Skin epidermis (tissue), 12 donors: ENCODE data around the gene TAGAP.
A peak's percentile ranks its signal among the peaks of the same experiment; 100 is the strongest.

Experiments
- H3K27ac ChIP-seq, 21 experiments: fragments of 200-600 bp; sonication (generic) in 11 of 21; one replicate each; pipeline ENCODE4 v1.5.0; 2020; ENCODE audit warnings: mild to moderate bottlenecking in 3 of 21, inconsistent platforms in 2 of 21, moderate library complexity in 2 of 21
- H3K4me3 ChIP-seq, 7 experiments: fragments of 200-600 bp; sonication (generic) in 2 of 7; one replicate each; pipeline ENCODE4 v1.5.0; 2020; ENCODE audit warnings: inconsistent platforms in 2 of 7, mild to moderate bottlenecking in 2 of 7, moderate library complexity in 1 of 7

The TAGAP gene

DNA sequence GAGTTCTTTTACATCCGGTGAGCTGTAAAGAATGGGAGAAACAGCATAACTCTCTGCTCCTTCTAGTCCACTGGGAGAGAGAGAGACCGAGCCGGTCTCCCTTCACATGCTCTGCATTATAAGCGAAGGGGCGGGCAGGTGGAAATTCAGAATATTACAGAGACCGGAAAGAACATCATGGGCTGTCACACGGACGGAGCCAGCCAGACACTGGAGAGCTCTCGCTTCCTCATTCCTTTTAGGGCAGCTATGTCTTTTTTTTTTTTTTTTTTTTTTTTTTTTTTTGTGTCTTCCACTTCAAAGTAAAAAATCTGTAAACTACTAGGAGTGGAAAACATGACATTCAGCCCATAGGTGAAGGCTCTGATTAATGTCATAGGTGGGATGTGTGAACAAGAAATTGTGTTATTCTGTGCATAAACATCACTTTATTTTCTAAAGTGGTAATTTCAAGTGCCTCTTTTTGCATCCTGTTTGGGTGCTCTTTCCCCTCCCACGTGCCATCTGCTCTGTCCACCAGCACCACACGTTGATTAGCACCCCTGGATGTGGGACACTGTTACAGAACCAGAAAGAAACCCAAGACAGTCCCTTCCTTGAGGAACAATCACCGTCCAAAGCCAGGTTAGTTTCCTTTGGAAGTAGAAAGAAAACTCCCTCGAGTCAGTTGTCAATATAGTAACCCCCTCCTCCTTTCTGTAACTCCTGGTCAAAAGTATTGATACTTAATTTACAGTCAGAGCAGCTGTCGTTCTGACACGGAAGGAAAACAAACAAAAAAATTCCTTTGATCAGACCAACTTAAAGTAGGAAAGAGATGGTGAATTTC lies at the start of gene TAGAP:
TAGAP (minus strand) TSS at position 93 of the 829 bp plus-strand sequence. CDS start 845 bp downstream, outside the sequence.
- Histone ChIP-seq H3K27ac (peak within 1 kb of the TSS in 17 of 21 experiments; percentile 28 to 92 (median 62)), H3K4me3 (peak within 1 kb of the TSS; percentile 22 to 38 (median 32))

- H3K27ac ChIP-seq, result peak overlapping the region in 1 of 21 experiments; percentile 25
- H3K4me3 ChIP-seq, result no peak overlapping the region
These were observed 49.0 kb upstream of the TAGAP start for GRCh38 chr6:159093609-159094443.

DNA sequence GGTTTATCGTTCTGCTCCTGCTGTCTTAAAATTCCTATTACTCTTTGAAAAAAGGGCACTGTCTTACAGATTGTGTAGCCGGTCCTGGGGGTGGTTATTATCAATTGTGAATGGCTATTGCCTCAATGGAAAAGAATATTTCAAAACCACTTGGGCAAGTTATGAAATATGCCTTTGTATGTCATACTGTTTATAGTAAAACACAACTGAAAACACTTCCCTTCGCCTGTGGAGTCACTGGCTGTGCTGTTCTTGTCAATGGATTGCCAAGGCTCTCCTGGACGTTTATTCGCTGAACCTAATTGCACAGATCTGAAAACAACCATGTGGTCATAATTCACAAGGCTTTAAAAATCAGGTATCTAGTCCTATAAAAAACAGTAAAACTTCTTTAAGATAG lies 47.8 kb upstream of the TAGAP start:
- Histone ChIP-seq H3K4me3 (no peak overlapping the region), H3K27ac (no peak overlapping the region)

DNA sequence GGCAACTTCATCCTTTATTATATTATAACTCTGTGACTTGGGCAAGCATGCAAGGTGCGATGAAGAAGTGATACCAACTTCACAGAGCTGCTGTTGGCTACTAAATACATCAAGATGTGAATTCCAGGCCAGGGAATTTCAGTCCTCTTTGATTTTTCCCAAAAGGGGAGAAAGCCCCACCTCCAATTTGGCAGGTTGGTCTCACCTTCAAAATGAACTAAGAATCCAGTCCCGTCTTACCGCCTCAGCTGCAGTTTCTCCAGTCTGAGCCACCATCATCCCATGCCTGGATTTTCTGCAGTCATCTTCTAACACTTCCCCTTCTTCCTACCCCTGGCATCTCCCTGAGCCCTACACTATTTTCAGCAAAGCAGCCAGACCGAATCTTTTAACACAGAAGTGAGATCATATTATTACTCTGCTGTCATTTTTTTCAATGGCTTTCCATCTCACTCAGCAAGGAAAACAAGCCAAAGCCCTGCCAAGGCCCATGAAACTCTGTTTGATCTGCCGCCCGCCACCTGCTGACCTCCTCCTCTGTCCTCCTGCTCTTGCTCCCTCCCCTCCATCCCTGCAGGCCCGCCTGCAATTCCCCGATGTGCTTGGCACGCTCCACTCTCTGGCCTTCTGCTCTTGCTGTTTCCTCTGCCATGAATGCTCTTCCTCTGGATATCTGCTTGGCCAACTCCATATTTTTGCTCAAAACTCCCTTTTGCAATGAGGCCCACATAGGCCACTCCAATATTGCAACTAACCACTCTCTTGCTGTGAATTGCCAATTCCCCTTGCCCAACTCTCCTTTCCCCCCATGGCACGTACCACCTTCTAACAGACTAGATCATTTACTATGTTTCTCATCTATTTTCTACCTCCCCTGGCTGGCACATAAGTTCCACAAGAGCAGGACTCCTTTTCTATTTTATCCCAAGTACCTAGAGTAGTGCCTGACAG lies 46.0 kb upstream of the TAGAP start:
- no peak overlapping the region for H3K4me3 ChIP-seq
- no peak overlapping the region for H3K27ac ChIP-seq

DNA sequence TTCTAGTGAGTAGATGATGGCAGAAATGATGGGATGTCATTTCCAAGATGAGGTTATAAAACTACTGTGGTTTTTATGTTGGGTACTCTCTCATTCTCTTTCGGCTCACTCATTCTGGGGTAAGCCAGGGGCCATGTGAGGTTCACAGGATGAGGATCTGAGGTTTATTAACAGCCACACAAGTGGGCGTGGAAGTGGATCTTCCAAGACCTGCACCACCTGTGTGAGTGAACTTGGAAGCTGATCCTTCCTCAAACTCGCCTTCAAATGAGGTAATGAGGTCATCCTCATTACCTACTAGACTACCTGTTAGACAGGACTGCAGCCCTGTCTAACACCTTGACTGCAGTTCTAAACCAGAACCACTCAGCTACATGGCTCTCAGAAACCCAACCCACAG lies 45.1 kb upstream of the TAGAP start:
- H3K27ac ChIP-seq, result no peak overlapping the region

GRCh38 chr6:159089443-159089842 lies 44.7 kb upstream of the TAGAP start:
- H3K27ac ChIP-seq, result no peak overlapping the region
- no peak overlapping the region for H3K4me3 ChIP-seq

More for the DNA sequence above, 45.1 kb upstream of the TAGAP start:
- H3K4me3 ChIP-seq, result no peak overlapping the region

DNA sequence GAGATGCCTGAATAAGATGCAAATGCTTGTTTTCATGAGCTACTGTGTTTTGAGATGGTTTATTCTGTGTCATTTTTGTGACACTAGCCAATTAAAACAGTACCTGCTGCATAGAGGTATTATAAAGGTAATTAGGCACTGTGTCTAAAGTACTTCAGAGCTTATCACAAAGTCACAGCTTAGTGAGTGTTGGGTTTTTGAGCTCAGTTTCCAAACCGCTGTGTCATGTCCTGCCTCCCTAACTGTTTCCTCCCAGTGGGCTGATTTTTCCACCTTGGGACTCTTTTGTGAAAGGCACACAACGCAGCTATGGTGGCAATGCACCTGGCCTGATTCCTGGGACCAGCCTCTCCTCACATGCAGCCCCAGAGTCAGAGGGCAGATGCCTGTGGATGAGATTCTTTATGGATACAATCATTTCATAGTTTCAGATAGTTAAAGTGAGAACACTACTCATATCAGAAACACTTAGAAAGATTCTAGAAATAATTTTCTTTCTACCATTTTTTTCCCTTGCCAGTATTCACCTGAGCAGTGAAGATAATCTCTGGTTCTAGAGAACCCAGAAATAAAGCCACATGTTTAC lies 41.3 kb upstream of the TAGAP start:
- Histone ChIP-seq H3K4me3 (no peak overlapping the region), H3K27ac (no peak overlapping the region)

- Histone ChIP-seq H3K4me3 (no peak overlapping the region), H3K27ac (no peak overlapping the region)
These were observed 40.7 kb upstream of the TAGAP start for GRCh38 chr6:159085396-159085895.

DNA sequence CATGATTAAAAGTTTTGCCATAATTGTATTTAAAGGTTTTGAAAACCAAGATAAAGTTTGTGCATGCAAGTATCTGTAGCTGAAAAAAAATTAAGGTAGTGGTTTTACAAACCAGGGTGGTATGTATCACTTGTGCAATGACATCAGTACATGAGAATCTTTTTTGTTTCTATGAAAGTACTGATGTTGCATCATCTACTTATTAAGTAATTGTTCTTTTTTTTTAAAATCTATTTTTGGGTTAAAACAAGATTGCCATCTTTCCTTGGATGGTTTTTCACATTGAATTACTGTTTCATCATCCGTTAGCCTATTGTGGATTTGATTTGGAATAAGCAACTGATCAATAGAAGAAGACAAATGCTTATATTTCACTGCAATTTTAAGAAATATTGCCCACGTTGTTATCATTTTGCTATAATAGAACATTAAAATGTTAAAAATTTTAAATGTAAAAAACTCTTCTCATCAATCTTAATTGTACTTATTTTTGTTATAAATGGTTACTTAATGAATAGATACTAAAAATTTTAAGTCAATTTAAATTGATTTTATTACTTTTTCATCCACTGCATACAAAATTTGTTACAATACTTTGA lies 39.8 kb upstream of the TAGAP start:
- no peak overlapping the region for H3K4me3 ChIP-seq
- H3K27ac ChIP-seq, result no peak overlapping the region

GRCh38 chr6:159083146-159083545 lies 38.4 kb upstream of the TAGAP start:
- Histone ChIP-seq H3K27ac (no peak overlapping the region), H3K4me3 (no peak overlapping the region)

- H3K4me3 ChIP-seq, result no peak overlapping the region
- H3K27ac ChIP-seq, result no peak overlapping the region
These were observed 37.4 kb upstream of the TAGAP start for GRCh38 chr6:159082039-159082815.

DNA sequence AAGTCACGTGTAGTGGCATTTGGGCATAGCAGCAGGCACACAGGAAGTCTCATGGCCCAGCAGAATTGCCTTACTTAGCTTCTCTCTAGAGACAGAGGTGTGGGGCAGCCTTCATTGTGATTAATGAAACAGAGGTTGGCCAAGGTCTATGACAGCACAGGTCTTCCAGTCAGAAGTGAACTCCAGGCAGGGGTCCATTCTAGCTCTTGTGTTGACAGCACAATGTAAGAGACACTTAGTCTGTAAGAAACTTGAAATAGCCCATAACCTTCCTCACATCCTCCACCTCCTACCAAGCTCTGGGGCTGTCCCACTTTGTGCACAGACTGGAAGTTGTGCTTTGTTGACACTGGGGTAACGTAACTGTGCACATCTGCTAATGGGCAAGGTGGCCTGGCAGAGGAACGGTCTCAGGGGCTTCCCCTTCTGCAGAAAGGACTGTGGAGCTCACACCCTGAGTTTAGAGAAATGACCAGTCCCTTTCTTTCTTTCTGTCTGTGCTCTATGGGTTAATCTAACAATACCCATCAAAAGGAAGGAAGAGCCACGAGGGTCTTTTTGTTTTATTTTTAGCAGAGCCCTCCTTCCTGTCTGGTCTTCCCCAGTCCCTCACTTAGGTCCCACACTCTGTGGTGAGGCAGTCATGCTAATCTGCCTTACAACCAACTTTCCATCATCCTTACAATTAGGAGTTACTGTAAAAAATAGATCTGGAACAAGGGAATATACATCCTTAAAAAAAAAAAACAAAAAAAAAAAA lies 35.6 kb upstream of the TAGAP start:
- H3K4me3 ChIP-seq, result no peak overlapping the region
- no peak overlapping the region for H3K27ac ChIP-seq

DNA sequence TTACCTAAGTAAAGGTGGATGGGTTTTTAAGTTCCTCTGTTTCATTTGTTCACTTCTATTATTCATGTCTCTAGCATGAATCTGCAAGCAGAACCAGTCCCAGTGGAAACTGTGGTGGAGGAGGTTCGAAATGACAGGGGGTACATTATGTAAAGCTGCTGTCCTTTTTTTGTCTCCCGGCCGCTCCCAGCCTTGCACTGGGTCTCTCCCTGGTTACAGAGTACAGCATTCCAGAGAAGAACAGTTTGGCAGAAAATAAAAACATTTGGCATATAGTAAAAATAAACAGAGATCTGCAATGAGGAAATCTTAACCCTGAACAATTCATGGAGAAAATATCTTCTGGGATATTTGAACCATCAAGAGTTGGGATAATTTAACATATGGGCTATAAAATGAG lies 34.6 kb upstream of the TAGAP start:
- Histone ChIP-seq H3K4me3 (no peak overlapping the region), H3K27ac (no peak overlapping the region)

DNA sequence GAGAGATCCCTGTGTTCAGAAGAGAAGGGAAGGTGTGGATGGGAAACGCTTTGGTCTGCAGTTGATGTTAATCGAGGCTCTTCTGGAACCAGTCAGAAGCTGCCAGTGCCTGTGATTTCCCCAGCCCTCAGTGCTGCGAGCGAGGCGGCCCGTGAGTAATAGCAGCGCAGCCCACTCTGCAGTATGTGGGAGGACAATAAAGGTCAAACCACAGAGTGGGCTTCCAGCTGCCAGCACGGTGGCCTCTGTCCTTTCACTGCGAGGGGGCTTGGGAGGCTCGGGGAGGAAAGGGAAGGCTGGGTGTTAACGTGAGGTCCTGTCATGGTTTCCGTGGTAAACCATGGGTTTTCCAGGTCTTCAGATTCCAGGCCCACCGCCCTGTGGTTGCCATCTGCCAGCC lies 32.3 kb upstream of the TAGAP start:
- H3K4me3 ChIP-seq, result no peak overlapping the region
- H3K27ac ChIP-seq, result no peak overlapping the region

DNA sequence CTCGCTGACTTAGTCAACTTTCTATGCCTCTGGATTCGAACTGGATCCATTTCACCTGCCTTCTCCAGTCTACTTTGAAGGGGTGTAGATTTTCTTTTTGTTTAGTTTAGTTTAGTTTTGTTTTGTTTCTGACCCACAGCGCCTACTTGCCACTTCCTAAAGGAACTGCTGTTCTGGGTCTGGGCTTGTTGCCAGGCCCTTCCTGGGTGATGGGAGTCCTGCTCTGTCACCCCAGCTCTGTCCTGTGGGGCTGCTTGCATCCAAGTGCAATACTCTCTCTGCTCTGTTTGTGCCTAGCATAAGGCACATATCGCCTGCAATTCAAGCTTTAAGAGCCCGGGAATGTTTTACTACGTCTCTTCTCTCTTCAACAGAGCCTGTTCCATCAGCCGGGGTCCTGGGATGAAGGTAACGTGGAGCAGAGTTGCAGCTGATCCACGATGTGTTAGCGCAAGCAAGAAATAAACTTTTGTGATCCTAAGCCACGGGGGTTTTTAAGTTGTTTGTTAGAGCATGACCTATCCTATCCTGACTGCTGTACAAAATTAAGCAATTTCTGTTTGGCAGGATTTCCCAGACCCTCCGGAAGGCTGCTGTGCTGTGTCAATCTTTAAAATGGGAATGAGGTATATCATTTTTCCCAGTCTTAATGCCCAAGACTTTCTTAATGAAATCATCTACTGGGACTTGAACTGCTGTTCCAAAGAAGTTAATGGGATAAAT lies 30.9 kb upstream of the TAGAP start:
- no peak overlapping the region for H3K27ac ChIP-seq
- H3K4me3 ChIP-seq, result no peak overlapping the region

- Histone ChIP-seq H3K4me3 (no peak overlapping the region), H3K27ac (no peak overlapping the region)
These were observed 30.1 kb upstream of the TAGAP start for GRCh38 chr6:159074876-159075275.
